Measurements from ENCODE around the gene COL28A1.

The COL28A1 gene

GRCh38 chr7:7526006-7526405 lies 9.7 kb downstream of the COL28A1 start:
- Histone ChIP-seq H3K36me3 (ENCODE audit: control insufficient read depth in 2 of 2, insufficient read depth in 1 of 2, low read length in 2 of 2) (no peaks in the 10 kb centered on the region), H3K4me3 (ENCODE audit: low read depth, low read length) (no peak overlapping the region), H3K27ac (ENCODE audit: extremely low read depth, low read depth, low read length) (no peak overlapping the region), H3K4me1 (ENCODE audit: control insufficient read depth, insufficient read depth, low read length) (no peaks in the 10 kb centered on the region), H3K9me3 (ENCODE audit: control insufficient read depth, insufficient read depth, low read depth, low read length) (no peaks in the 10 kb centered on the region)
- ChIA-PET CTCF (no interaction called here), POLR2A (no interaction called here)
- TF ChIP-seq ZNF639 (tag by site-specific recombination; IDR thresholded peaks at IDR 0.05), result no peak
- no peak for TF ChIP-seq ZBTB20 (tag by site-specific recombination; IDR thresholded peaks at IDR 0.05)
- TF ChIP-seq ZNF624 (tag by site-specific recombination; IDR thresholded peaks at IDR 0.05), result no peak
- no peak for TF ChIP-seq ZNF146 (tag by site-specific recombination; IDR thresholded peaks at IDR 0.05)
- no peak for TF ChIP-seq ZNF26 (tag by site-specific recombination; IDR thresholded peaks at IDR 0.05)

- TF ChIP-seq ZNF423 (tag by site-specific recombination; IDR thresholded peaks at IDR 0.05) (no peak), ELK4 (IDR thresholded peaks at IDR 0.05; ENCODE audit: borderline replicate concordance, low read depth, low read length) (no peak), ZSCAN5A (tag by site-specific recombination; IDR thresholded peaks at IDR 0.05) (no peak), ZNF561 (tag by site-specific recombination; IDR thresholded peaks at IDR 0.05; ENCODE audit: borderline replicate concordance) (no peak), MEIS1 (CRISPR knock-in tag; IDR thresholded peaks at IDR 0.05; ENCODE audit: borderline replicate concordance) (no peak)
- ChIA-PET POLR2A (no interaction called here), CTCF (interaction anchor here (0.7 kb wide), 1 partner anchor 19 kb away, joined by 5 read pairs; no protein-coding TSS in a partner anchor)
- Histone ChIP-seq H3K27ac (ENCODE audit: extremely low read depth, low read depth, low read length) (no peak overlapping the region), H3K4me1 (ENCODE audit: control insufficient read depth, insufficient read depth, low read length) (no peaks in the 10 kb centered on the region), H3K36me3 (ENCODE audit: control insufficient read depth in 2 of 2, insufficient read depth in 1 of 2, low read length in 2 of 2) (no peaks in the 10 kb centered on the region), H3K9me3 (ENCODE audit: control insufficient read depth, insufficient read depth, low read depth, low read length) (no peaks in the 10 kb centered on the region), H3K4me3 (ENCODE audit: low read depth, low read length) (no peak overlapping the region)
Observed at GRCh38 chr7:7524121-7524520, 11.6 kb downstream of the COL28A1 start.

- TF ChIP-seq TCF7L2 (IDR thresholded peaks at IDR 0.05; ENCODE audit: borderline replicate concordance, low read depth, low read length) (no peak), ZNF660 (tag by site-specific recombination; IDR thresholded peaks at IDR 0.05) (no peak), KLF16 (tag by site-specific recombination; IDR thresholded peaks at IDR 0.05) (no peak), ZBTB8A (tag by site-specific recombination; IDR thresholded peaks at IDR 0.05) (no peak), SCRT2 (tag by site-specific recombination; IDR thresholded peaks at IDR 0.05) (no peak), ZXDB (tag by site-specific recombination; IDR thresholded peaks at IDR 0.05) (no peak), ZNF214 (tag by site-specific recombination; IDR thresholded peaks at IDR 0.05; ENCODE audit: borderline replicate concordance) (no peak), GLIS1 (tag by site-specific recombination; IDR thresholded peaks at IDR 0.05) (no peak), ZBTB1 (tag by site-specific recombination; IDR thresholded peaks at IDR 0.05) (no peak), ZNF791 (tag by site-specific recombination; IDR thresholded peaks at IDR 0.05) (no peak)
- Histone ChIP-seq H3K4me1 (ENCODE audit: control insufficient read depth, insufficient read depth, low read length) (no peaks in the 10 kb centered on the region), H3K9me3 (ENCODE audit: control insufficient read depth, insufficient read depth, low read depth, low read length) (no peaks in the 10 kb centered on the region), H3K4me3 (ENCODE audit: low read depth, low read length) (no peak overlapping the region), H3K36me3 (ENCODE audit: control insufficient read depth in 2 of 2, insufficient read depth in 1 of 2, low read length in 2 of 2) (no peaks in the 10 kb centered on the region), H3K27ac (ENCODE audit: extremely low read depth, low read depth, low read length) (no peak overlapping the region)
- ChIA-PET CTCF (interaction anchor here (1.4 kb wide), 1 partner anchor 97 kb away, joined by 3 read pairs; no protein-coding TSS in a partner anchor), POLR2A (no interaction called here)
Observed at GRCh38 chr7:7522421-7522820, 13.3 kb downstream of the COL28A1 start.
